GM12875 (cell line): ENCODE results near the gene BHLHE23.
"Not testable (repeated sequence)": the region's sequence is repeated elsewhere in the genome, so short reads cannot be mapped to it uniquely, and the experiment has no call there.

ENCODE experiments used
- H3K4me3 ChIP-seq: one replicate; pipeline ENCODE4 v1.5.1; 2011; ENCODE audit warnings: low read depth, low read length, control low read depth
- TF ChIP-seq, protein P1 (sequence below): IDR thresholded peaks from 2 replicates; pipeline ENCODE4 v1.5.1; 2011; ENCODE audit warnings: low read depth, mild to moderate bottlenecking, control low read depth, inconsistent platforms, low read length, moderate library complexity, borderline replicate concordance; ENCODE audit not compliant: insufficient read depth

Gene BHLHE23

DNA sequence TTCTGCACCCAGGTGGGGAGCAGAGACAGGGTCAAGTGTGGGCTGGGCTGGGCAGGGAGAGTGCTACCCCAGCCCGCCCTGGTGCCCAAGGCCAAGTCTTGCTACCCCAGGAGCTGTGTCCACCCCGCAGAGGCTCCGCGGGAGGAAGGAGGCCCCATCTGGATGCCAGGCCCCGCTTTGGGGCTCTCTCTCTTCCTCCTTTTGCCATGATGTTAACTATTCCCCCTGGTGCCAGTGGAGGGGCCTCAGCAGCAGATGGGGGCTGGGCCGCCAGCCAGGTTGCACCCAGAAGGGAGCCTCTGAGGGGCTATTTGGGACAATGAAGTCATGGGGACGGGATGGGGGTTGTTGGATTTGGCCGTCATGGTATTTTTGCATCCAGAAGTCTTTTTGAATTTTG is 45.0 kb downstream of the BHLHE23 start:
- H3K4me3 ChIP-seq: no peak overlapping the region
- TF ChIP-seq, protein P1, sequence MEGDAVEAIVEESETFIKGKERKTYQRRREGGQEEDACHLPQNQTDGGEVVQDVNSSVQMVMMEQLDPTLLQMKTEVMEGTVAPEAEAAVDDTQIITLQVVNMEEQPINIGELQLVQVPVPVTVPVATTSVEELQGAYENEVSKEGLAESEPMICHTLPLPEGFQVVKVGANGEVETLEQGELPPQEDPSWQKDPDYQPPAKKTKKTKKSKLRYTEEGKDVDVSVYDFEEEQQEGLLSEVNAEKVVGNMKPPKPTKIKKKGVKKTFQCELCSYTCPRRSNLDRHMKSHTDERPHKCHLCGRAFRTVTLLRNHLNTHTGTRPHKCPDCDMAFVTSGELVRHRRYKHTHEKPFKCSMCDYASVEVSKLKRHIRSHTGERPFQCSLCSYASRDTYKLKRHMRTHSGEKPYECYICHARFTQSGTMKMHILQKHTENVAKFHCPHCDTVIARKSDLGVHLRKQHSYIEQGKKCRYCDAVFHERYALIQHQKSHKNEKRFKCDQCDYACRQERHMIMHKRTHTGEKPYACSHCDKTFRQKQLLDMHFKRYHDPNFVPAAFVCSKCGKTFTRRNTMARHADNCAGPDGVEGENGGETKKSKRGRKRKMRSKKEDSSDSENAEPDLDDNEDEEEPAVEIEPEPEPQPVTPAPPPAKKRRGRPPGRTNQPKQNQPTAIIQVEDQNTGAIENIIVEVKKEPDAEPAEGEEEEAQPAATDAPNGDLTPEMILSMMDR: no peak

DNA sequence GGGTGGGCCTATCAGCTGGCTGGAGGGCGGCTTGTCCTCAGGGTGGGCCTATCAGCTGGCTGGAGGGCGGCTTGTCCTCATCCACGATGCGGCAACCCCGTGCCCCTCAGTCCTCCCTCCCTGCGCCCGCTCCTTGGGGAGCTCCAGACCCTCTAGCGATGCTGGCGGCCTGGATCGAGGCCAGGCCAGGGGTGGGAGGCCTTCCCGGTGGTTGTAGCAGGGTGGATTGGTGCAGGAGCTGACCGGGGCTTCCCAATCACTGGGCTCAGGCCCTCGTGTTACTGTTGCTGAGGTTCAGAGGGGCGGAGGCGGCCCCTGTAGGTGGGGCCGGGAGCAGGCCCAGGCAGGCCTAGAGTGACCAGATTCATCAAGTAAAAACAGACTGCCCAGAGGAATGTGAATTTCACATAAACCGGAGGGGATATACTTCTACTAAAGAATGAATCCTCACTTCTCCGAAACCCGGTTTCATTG is 45.4 kb downstream of the BHLHE23 start:
- TF ChIP-seq, protein P1: no peak
- H3K4me3 ChIP-seq: no peak overlapping the region

DNA sequence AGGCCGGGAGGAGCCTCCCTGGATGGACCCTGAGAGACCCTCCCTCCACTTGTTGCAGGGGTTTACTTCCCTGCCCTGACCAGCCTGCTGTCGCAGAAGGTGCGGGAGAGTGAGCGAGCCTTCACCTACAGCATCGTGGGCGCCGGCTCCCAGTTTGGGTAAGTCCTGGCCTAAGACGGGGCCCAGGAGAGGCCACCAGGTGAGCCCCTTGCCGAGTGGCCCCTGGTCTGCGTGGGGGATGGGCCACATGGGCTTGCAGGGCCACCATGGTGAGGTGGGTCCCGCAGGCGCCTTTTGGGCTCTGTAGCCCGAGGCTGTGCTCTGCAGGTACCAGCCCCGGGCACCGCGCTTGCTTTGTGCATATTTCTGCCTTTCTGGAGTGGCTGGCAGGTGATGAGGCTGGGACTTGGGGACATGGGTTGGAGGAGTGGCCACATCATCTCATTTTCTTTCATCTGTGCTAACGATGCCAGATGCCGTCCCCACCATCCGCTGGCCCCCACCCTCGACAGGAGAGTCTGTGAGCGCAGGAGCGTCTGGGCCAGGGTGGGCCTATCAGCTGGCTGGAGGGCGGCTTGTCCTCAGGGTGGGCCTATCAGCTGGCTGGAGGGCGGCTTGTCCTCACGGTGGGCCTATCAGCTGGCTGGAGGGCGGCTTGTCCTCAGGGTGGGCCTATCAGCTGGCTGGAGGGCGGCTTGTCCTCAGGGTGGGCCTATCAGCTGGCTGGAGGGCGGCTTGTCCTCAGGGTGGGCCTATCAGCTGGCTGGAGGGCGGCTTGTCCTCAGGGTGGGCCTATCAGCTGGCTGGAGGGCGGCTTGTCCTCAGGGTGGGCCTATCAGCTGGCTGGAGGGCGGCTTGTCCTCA is 46.1 kb downstream of the BHLHE23 start:
- H3K4me3 ChIP-seq: not testable (repeated sequence)

DNA sequence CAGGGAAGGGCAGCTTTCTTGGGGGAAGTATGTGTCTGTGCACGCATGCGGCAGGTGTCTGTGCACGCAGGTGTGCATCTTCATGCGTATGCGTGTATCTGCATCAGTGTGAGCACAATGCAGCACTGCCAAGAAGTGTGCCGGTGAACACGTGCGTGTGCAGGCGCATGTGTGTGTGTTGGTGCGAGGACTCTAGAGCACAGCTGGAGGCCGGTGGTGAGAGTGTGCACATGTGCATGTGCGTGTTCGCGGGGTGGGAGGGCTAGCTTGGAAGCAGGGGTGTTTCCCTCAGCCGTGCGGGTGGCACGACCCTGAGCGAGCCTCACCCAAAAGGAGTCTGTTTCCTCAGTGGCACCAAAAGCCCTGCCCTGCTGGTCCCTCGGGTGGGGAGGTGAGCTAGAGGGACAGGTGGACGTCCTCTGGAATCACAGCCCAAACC is 46.7 kb downstream of the BHLHE23 start:
- TF ChIP-seq, protein P1: no peak
- H3K4me3 ChIP-seq: no peak overlapping the region

DNA sequence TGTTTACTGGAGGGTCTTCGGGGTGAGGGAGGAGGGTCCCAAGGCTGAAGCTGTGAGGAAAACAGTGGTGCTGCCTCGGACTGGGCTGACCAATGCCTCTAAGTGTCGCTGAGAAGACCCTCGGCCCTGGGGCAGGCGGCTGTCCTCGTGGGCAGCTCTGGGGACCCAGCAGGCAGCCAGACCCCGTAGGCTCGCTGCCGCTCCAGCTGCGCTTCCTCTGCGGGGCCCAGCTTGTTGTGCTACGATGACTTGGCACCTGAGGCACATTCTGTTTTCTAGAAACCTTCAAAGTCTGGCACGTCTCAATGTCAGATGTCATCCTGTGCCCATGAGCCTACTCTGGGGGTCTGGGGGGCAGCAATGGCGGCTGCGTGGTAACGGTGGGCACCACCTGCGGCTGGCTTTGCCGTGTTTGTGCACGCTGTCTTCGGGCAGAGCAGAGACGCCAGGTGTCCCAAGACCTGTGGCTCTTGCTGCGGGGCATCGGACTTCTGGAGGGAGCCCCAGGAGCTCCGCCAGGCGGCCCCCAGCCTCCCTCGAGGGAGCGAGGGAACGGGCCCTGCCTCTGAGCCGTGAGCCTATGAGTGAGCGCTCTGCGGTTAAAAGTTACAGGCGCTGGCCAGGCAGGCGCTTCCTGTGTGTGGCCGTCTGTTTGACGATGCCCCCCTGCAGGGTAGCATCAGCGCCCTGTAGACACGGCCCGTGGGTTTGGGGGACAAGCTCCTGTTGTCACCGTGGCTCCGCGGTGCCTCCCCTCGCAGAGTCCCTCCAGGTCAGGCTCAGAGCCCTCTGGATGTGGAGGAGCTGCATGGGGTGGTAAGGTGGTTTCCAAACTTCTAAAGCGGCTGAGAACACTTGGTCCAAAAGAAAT is 47.4 kb downstream of the BHLHE23 start:
- no peak overlapping the region for H3K4me3 ChIP-seq

DNA sequence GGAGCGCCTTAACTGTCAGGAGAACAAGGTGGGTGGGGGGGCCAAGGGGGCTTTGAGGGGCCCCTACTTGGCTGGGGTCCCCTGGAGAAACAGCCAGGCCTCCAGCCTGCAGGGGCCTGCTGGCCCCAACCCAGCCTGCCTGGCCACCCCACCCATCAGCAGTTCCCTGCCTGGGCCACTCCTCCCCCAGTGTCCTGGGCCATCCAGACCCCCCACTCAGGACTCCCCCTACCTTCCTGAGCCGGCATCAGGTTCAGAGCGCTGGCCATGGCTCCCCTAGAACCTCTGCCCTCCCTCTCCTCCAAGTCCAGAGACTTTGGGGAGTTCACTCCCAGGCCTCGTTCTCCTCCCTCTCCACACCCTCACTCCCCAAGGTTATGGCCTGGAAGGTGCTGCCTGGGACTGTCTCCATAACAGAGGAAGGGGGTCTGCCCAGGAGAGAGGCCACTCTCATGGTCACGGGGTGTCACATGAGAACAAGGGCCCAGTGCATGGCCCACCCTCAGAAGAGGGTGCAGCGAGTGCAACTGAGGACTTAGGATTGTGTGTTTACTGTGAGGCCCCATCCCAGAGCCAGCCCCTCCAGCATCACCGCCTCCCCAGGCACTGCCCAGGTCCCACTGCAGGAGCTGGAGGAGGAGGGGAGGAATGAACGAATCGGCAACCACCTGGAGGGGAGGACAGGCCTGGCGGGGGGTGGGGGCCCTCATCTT is 48.2 kb downstream of the BHLHE23 start:
- TF ChIP-seq, protein P1: no peak
- H3K4me3 ChIP-seq: no peak overlapping the region

More for the DNA sequence above, 47.4 kb downstream of the BHLHE23 start:
- TF ChIP-seq, protein P1: no peak
